ENCODE data around the gene COPS7A. TPM values are rescaled to one million over a fixed set of nuclear protein-coding genes. Genes with fewer than 3 reads are reported as not detected.

COPS7A gene
- total RNA-seq, 2 donors from 2014 or later = 33.3 to 47.6 TPM

DNA sequence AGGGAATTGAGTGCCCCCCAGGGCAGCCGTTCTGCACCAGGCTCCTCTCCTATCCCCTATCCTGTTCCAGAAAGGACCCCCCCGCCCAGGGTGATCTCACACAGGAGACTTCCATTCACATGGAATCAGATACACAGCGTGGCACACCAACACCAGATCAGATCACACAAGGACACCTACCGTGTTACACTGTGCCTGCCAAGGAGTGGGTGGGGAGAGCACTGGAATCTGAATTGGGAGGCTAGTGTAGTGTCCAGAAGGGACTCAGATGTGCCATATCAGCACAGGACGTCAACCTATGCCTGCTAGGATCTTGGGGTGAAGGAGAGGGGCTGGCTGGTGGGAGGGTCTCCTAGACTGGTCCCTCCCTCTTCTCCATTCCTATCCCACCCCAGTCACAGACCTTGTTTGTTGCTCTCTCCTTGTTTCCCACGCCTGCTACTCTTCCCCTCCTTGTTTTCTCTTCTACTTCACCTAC, 44.6 kb downstream of the COPS7A start:
- H3K27ac ChIP-seq = peak overlapping the region; percentile 83
- intact Hi-C loops (cut with DNase I) = no loop called here
- peak; percentile 38 for DNase-seq
- H3K27me3 ChIP-seq = peaks cover 5% of the 10 kb centered on the region
- H3K9me3 ChIP-seq = no peaks in the 10 kb centered on the region
- H3K9ac ChIP-seq (ENCODE audit: low read depth in 2 of 2, low read length in 2 of 2) = peak overlapping the region in 1 of 2 donors; percentile 79
- H3K4me3 ChIP-seq = peak overlapping the region; percentile 60
- TF ChIP-seq, protein P1, sequence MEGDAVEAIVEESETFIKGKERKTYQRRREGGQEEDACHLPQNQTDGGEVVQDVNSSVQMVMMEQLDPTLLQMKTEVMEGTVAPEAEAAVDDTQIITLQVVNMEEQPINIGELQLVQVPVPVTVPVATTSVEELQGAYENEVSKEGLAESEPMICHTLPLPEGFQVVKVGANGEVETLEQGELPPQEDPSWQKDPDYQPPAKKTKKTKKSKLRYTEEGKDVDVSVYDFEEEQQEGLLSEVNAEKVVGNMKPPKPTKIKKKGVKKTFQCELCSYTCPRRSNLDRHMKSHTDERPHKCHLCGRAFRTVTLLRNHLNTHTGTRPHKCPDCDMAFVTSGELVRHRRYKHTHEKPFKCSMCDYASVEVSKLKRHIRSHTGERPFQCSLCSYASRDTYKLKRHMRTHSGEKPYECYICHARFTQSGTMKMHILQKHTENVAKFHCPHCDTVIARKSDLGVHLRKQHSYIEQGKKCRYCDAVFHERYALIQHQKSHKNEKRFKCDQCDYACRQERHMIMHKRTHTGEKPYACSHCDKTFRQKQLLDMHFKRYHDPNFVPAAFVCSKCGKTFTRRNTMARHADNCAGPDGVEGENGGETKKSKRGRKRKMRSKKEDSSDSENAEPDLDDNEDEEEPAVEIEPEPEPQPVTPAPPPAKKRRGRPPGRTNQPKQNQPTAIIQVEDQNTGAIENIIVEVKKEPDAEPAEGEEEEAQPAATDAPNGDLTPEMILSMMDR (IDR thresholded peaks at IDR 0.05) = no peak
- H3K36me3 ChIP-seq = no peaks in the 10 kb centered on the region
- H3K4me1 ChIP-seq = peaks cover 15% of the 10 kb centered on the region

DNA sequence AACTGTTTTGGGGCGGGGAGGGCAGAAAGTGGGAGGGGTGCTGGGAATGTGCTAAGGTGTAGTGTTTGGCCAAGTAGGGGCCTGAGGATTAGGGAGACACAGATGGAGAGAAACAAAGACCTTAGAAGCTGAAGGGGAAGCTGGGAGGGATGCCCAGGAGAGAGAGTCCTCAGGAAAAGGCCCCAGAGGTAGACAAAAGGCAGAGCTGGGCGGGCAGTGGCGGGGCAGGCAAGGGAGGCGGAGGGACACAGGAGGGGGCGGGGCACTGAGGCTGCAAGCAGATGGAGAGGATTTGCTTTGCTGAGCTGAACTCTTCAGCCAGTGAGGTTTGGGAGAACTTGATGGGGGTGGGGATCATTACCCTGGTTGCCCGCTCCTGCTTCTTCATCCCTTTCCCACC, 45.1 kb downstream of the COPS7A start:
- no peaks in the 10 kb centered on the region for H3K36me3 ChIP-seq

DNA sequence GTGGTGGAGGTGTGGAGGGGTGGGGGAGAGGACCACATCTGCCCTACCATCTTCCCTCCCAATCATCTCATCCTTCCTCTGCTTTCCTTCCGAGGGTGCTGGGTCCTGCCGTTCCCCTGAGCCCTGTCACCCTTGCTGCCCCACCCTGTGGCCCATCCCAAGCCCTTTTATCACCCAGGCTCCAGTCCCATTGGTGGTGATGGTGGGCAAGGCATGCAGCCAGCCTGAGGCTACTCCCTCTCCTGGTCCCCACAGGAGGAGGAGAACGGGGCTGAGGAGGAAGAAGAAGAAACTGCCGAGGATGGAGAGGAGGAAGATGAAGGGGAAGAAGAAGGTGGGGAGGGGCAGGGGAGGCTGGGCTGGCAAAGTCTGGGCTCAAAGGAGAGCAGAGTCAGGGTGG, 45.8 kb downstream of the COPS7A start:
- H3K4me3 ChIP-seq = no peak overlapping the region
- H3K9me3 ChIP-seq = no peaks in the 10 kb centered on the region
- no peak for DNase-seq
- H3K4me1 ChIP-seq = peaks cover 14% of the 10 kb centered on the region
- TF ChIP-seq, protein P1 (IDR thresholded peaks at IDR 0.05) = no peak
- no peak overlapping the region for H3K9ac ChIP-seq (ENCODE audit: low read depth in 2 of 2, low read length in 2 of 2)
- no peaks in the 10 kb centered on the region for H3K36me3 ChIP-seq
- H3K27me3 ChIP-seq = peaks cover 9% of the 10 kb centered on the region
- no peak overlapping the region for H3K27ac ChIP-seq
- intact Hi-C loops (cut with DNase I) = no loop called here

More for the DNA sequence above, 45.1 kb downstream of the COPS7A start:
- TF ChIP-seq, protein P1 (IDR thresholded peaks at IDR 0.05) = no peak
- peak; percentile 70 for DNase-seq
- Histone ChIP-seq H3K4me1 (peaks cover 15% of the 10 kb centered on the region), H3K27me3 (peaks cover 9% of the 10 kb centered on the region), H3K9me3 (no peaks in the 10 kb centered on the region), H3K9ac (ENCODE audit: low read depth in 2 of 2, low read length in 2 of 2) (peak overlapping the region in 1 of 2 donors; percentile 79), H3K27ac (no peak overlapping the region), H3K4me3 (no peak overlapping the region)
- intact Hi-C loops (cut with DNase I) = no loop called here

DNA sequence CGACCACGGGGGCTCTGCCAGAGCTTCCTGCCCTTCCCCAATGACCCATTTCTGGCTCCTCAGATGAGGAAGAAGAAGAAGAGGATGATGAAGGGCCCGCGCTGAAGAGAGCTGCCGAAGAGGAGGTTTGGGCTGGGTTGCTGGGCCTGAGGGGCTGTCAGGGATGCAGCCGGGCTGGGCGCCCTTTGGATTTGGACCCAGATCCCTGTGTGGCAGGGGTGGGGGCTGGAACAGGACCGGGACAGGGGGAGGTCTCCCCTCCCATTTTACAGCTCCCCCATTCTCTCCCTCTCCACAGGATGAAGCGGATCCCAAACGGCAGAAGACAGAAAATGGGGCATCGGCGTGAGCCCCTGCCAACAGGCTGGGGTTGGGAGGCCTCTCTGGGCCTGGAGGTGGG, 46.2 kb downstream of the COPS7A start:
- Histone ChIP-seq H3K27ac (no peak overlapping the region), H3K9ac (ENCODE audit: low read depth in 2 of 2, low read length in 2 of 2) (no peak overlapping the region), H3K36me3 (no peaks in the 10 kb centered on the region), H3K4me1 (peaks cover 10% of the 10 kb centered on the region), H3K9me3 (no peaks in the 10 kb centered on the region), H3K27me3 (peaks cover 9% of the 10 kb centered on the region), H3K4me3 (no peak overlapping the region)
- TF ChIP-seq, protein P1 (IDR thresholded peaks at IDR 0.05) = no peak
- intact Hi-C loops (cut with DNase I) = no loop called here
- no peak for DNase-seq

DNA sequence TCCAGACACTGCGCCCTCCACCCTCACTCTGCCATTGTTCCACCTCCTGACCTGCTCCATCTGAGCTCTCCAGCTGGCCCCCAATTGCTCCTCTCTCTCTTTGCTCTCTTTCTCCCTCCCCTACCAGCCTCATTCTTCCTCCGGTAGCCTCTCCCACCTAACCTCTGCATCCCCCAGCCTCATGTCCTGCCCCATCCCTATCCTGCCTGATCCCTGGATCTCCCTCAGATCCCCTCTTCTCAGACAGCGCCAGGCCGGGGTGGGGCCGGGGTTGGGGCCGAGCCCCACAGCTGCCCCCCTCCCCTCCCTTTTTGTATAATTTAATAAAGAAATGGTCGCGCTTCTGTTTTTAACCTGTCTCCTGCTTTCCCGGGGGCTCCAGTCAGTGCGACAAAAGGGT, 46.8 kb downstream of the COPS7A start:
- no peak overlapping the region for H3K4me3 ChIP-seq
- H3K9ac ChIP-seq (ENCODE audit: low read depth in 2 of 2, low read length in 2 of 2) = no peak overlapping the region
- no peaks in the 10 kb centered on the region for H3K9me3 ChIP-seq
- TF ChIP-seq, protein P1 (IDR thresholded peaks at IDR 0.05) = no peak
- H3K4me1 ChIP-seq = peaks cover 5% of the 10 kb centered on the region
- no peak for DNase-seq
- intact Hi-C loops (cut with DNase I) = no loop called here
- no peak overlapping the region for H3K27ac ChIP-seq
- no peaks in the 10 kb centered on the region for H3K36me3 ChIP-seq
- H3K27me3 ChIP-seq = peaks cover 9% of the 10 kb centered on the region

Data from colonic mucosa (tissue), 4 donors.